NB4 (cell line): ENCODE measurements around the gene IGFL1.
"Not testable (repeated sequence)": the region's sequence is repeated elsewhere in the genome, so short reads cannot be mapped to it uniquely, and the experiment has no call there.

ENCODE experiments used
- DNase-seq: peaks from one replicate; pipeline ENCODE4 v3.0.0; 2010; ENCODE audit warnings: low read depth
- H3K4me3 ChIP-seq: one replicate; pipeline ENCODE4 v1.5.1; 2011; ENCODE audit warnings: mild to moderate bottlenecking, low read depth, low read length, moderate library complexity
- CTCF ChIP-seq: IDR thresholded peaks from one replicate; pipeline ENCODE4 v1.5.1; 2012; ENCODE audit warnings: low read depth, low read length
- MAX ChIP-seq: IDR thresholded peaks from 2 replicates; pipeline ENCODE4 v1.6.1; 2011; ENCODE audit warnings: low read depth, low read length
- MYC ChIP-seq: IDR thresholded peaks from 2 replicates; pipeline ENCODE4 v1.6.1; 2011; ENCODE audit warnings: low read depth, low read length
- POLR2A ChIP-seq: IDR thresholded peaks from 2 replicates; pipeline ENCODE4 v1.6.1; 2011; ENCODE audit warnings: mild to moderate bottlenecking; ENCODE audit not compliant: insufficient read length; ENCODE audit errors: extremely low read depth

The IGFL1 gene

GRCh38 chr19:46239193-46240024 lies 9.9 kb downstream of the IGFL1 start:
- no peak for DNase-seq
- no peak overlapping the region for H3K4me3 ChIP-seq

GRCh38 chr19:46240693-46241092 lies 11.2 kb downstream of the IGFL1 start:
- H3K4me3 ChIP-seq, result no peak overlapping the region
- no peak for DNase-seq

More at GRCh38 chr19:46239193-46240024, 9.9 kb downstream of the IGFL1 start:
- TF ChIP-seq MAX, result no peak
- TF ChIP-seq POLR2A, result no peak
- TF ChIP-seq MYC, result no peak
- no peak for TF ChIP-seq CTCF

GRCh38 chr19:46241626-46242025 lies 12.1 kb downstream of the IGFL1 start:
- no peak for DNase-seq
- H3K4me3 ChIP-seq, result no peak overlapping the region
- TF ChIP-seq CTCF, result no peak
- TF ChIP-seq MYC, result no peak
- TF ChIP-seq POLR2A, result no peak
- TF ChIP-seq MAX, result no peak

More at GRCh38 chr19:46240693-46241092, 11.2 kb downstream of the IGFL1 start:
- TF ChIP-seq MYC (no peak), MAX (no peak), CTCF (no peak), POLR2A (no peak)

- not testable (repeated sequence) for H3K4me3 ChIP-seq
Measured at GRCh38 chr19:46243081-46243654, 13.6 kb downstream of the IGFL1 start.

GRCh38 chr19:46250076-46250735 lies 20.7 kb downstream of the IGFL1 start:
- no peak for TF ChIP-seq POLR2A
- no peak for TF ChIP-seq MAX
- no peak for TF ChIP-seq MYC
- no peak for TF ChIP-seq CTCF
- H3K4me3 ChIP-seq, result no peak overlapping the region
- no peak for DNase-seq

More at GRCh38 chr19:46243081-46243654, 13.6 kb downstream of the IGFL1 start:
- DNase-seq, result not testable (repeated sequence)

GRCh38 chr19:46251416-46251815 lies 21.9 kb downstream of the IGFL1 start:
- TF ChIP-seq MAX (no peak), CTCF (no peak), POLR2A (no peak), MYC (no peak)
- no peak for DNase-seq
- H3K4me3 ChIP-seq, result no peak overlapping the region
